HCT116 (cell line): Measurements from ENCODE around the gene HOXD11. TPM values are rescaled to one million over a fixed set of nuclear protein-coding genes. Genes with fewer than 3 reads are reported as not detected.
A peak's percentile ranks its signal among the peaks of the same experiment; 100 is the strongest.

ENCODE experiments used
- ATAC-seq: fragments of 200-7000 bp; cut with Tn5 transposase; 2 replicates; pipeline ENCODE4 v1.9.1; 2020; ENCODE audit warnings: mild to moderate bottlenecking, moderate library complexity
- BruUV-seq: library from RNA; stranded (reverse); fragments of 400-500 nt; replicated peaks from 2 replicates; lab custom pipeline; 2021; lab: Mats Ljungman, UMichigan
- CTCF ChIA-PET: fragments of 300-600 bp; sonication (Branson Sonifier 250); formaldehyde crosslinking; loops from one replicate; lab custom pipeline; 2021; ENCODE audit warnings: antibody characterized with exemption; lab: Charles Lee
- POLR2A ChIA-PET: fragments of 300-600, 350-600 bp; sonication (Branson Sonifier 250); formaldehyde crosslinking; loops from one replicate; lab custom pipeline; 2021; ENCODE audit warnings: antibody characterized with exemption; lab: Charles Lee
- RAD21 ChIA-PET, 2 experiments: fragments of 300-600 bp; sonication (Branson Sonifier 250); formaldehyde crosslinking; loops; one replicate each; lab custom pipeline; 2023; ENCODE audit warnings: low total read pairs in 2 of 2; ENCODE audit not compliant: uncharacterized antibody in 2 of 2, unreplicated experiment in 2 of 2, low non-redundant PET in 1 of 2; lab: Charles Lee
- DNase-seq: peaks from one replicate; pipeline ENCODE4 v3.0.0-alpha.2; 2010; ENCODE audit warnings: low read depth, low spot score
- H2AFZ ChIP-seq: fragments of 200-600 bp; shearing (Covaris generic), sonication (generic); 2 replicates; pipeline ENCODE4 v1.6.1; 2017; ENCODE audit warnings: low read depth, mixed run types, mixed read lengths, antibody characterized with exemption, low read length; ENCODE audit not compliant: poor library complexity, severe bottlenecking
- H3K27ac ChIP-seq: 2 replicates; pipeline ENCODE4 v1.5.1; 2012; ENCODE audit warnings: low read depth, low read length
- H3K27me3 ChIP-seq: fragments of 200-600 bp; sonication (generic); 2 replicates; pipeline ENCODE4 v1.6.1; 2016; ENCODE audit warnings: mixed run types, low read length, mixed read lengths; ENCODE audit not compliant: insufficient read depth
- H3K36me3 ChIP-seq, 2 experiments: fragments of 200-500 bp in 1 of 2; fragments of 200-600 bp in 1 of 2; sonication (Bioruptor generic) in 1 of 2; sonication (generic) in 1 of 2; 2 replicates each; pipeline versions ENCODE4 v1.5.1 to v1.6.1; 2014 to 2016; ENCODE audit warnings: low read length in 2 of 2, inconsistent platforms in 1 of 2, mixed read lengths in 1 of 2, mixed run types in 1 of 2; ENCODE audit not compliant: insufficient read depth in 2 of 2, control insufficient read depth in 1 of 2
- H3K4me1 ChIP-seq, 2 experiments: fragments of 200-600 bp in 1 of 2; sonication (generic) in 1 of 2; 2 replicates each; pipeline versions ENCODE4 v1.5.1 to v1.6.1; 2012 to 2017; ENCODE audit warnings: low read length in 2 of 2, inconsistent platforms in 1 of 2, mild to moderate bottlenecking in 1 of 2, mixed read lengths in 1 of 2, mixed run types in 1 of 2, moderate library complexity in 1 of 2; ENCODE audit not compliant: insufficient read depth in 2 of 2, control insufficient read depth in 1 of 2
- H3K4me2 ChIP-seq: fragments of 200-600 bp; sonication (generic); 2 replicates; pipeline ENCODE4 v1.6.1; 2017; ENCODE audit warnings: mixed run types, low read length, mixed read lengths
- H3K4me3 ChIP-seq, 2 experiments: fragments of 200-600 bp in 1 of 2; sonication (generic) in 1 of 2; replicated peaks in 1 of 2; 2 replicates each; pipeline ENCODE4 v1.5.1; 2011 to 2016; ENCODE audit warnings: low read length in 2 of 2, control low read depth in 1 of 2, low read depth in 1 of 2, mild to moderate bottlenecking in 1 of 2, mixed read lengths in 1 of 2, mixed run types in 1 of 2
- H3K79me2 ChIP-seq: fragments of 200-600 bp; sonication (generic); 2 replicates; pipeline ENCODE4 v1.6.1; 2017; ENCODE audit warnings: mild to moderate bottlenecking, mixed run types, low read length, moderate library complexity, mixed read lengths; ENCODE audit not compliant: insufficient read depth
- H3K9ac ChIP-seq: fragments of 200-600 bp; sonication (generic); 2 replicates; pipeline ENCODE4 v1.6.1; 2016; ENCODE audit warnings: low read length, mixed read lengths
- H3K9me2 ChIP-seq: fragments of 200-600 bp; sonication (generic), shearing (Covaris generic); 2 replicates; pipeline ENCODE4 v1.6.1; 2017; ENCODE audit warnings: mixed run types, mild to moderate bottlenecking, moderate library complexity; ENCODE audit not compliant: insufficient read depth
- H3K9me3 ChIP-seq, 2 experiments: fragments of 200-500 bp in 1 of 2; fragments of 200-600 bp in 1 of 2; sonication (Bioruptor generic) in 1 of 2; sonication (generic) in 1 of 2; 2 replicates each; pipeline ENCODE4 v1.6.1; 2014 to 2017; ENCODE audit warnings: low read length in 2 of 2, mixed read lengths in 2 of 2, inconsistent platforms in 1 of 2, low read depth in 1 of 2, mild to moderate bottlenecking in 1 of 2, mixed run types in 1 of 2, moderate library complexity in 1 of 2; ENCODE audit not compliant: control insufficient read depth in 1 of 2, insufficient read depth in 1 of 2
- H4K20me1 ChIP-seq: fragments of 200-600 bp; sonication (generic), shearing (Covaris generic); 2 replicates; pipeline ENCODE4 v1.6.1; 2017; ENCODE audit warnings: mixed run types, mild to moderate bottlenecking, moderate library complexity; ENCODE audit not compliant: insufficient read depth
- CEBPB ChIP-seq: IDR thresholded peaks from 2 replicates; pipeline ENCODE4 v1.6.1; 2012; ENCODE audit warnings: low read depth
- EGR1 ChIP-seq: IDR thresholded peaks from 2 replicates; pipeline ENCODE4 v1.6.1; 2012; ENCODE audit warnings: low read depth
- ELF1 ChIP-seq: IDR thresholded peaks from 2 replicates; pipeline ENCODE4 v1.6.1; 2012; ENCODE audit warnings: low read depth, borderline replicate concordance
- EZH2 ChIP-seq: fragments of 200-600 bp; sonication (generic); IDR thresholded peaks from 2 replicates; pipeline ENCODE4 v1.6.1; 2017; ENCODE audit warnings: antibody characterized with exemption, mixed run types
- POLR2AphosphoS5 ChIP-seq: IDR thresholded peaks from 2 replicates; pipeline ENCODE4 v1.6.1; 2011; ENCODE audit warnings: mild to moderate bottlenecking, low read depth, low read length, moderate library complexity
- RAD21 ChIP-seq: IDR thresholded peaks from 2 replicates; pipeline ENCODE4 v1.6.1; 2012; ENCODE audit warnings: low read depth, mild to moderate bottlenecking
- REST ChIP-seq: IDR thresholded peaks from 2 replicates; pipeline ENCODE4 v1.6.1; 2012; ENCODE audit warnings: low read depth
- SRF ChIP-seq: IDR thresholded peaks from 2 replicates; pipeline ENCODE4 v1.6.1; 2012; ENCODE audit warnings: low read depth
- YY1 ChIP-seq: IDR thresholded peaks from 2 replicates; pipeline ENCODE4 v1.6.1; 2011; ENCODE audit warnings: low read length, low read depth, moderate library complexity, mild to moderate bottlenecking; ENCODE audit not compliant: insufficient replicate concordance; ENCODE audit errors: extremely low read depth
- ZBTB33 ChIP-seq: IDR thresholded peaks from 2 replicates; pipeline ENCODE4 v1.6.1; 2011; ENCODE audit warnings: mild to moderate bottlenecking, low read length, moderate library complexity; ENCODE audit not compliant: insufficient replicate concordance; ENCODE audit errors: extremely low read depth
- intact Hi-C: fragments of 100-400 bp; cut with micrococcal nuclease; formaldehyde crosslinking; loops from 2 replicates; pipeline ENCODE4 v1.10.0; 2022
- total RNA-seq: library from RNA; stranded (reverse); gene quantifications from one replicate; pipeline ENCODE4 v1.2.1, GENCODE V29; 2021; ENCODE audit not compliant: unreplicated experiment

HOXD11 gene
- total RNA-seq, 1 experiment from 2014 or later: not detected

GRCh38 chr2:176128172-176128981 is 21.3 kb downstream of the HOXD11 start:
- DNase-seq (no peak), ATAC-seq (no peak)
- no peaks in the 10 kb centered on the region for H3K79me2 ChIP-seq
- ChIA-PET CTCF (interaction anchor here (1.0 to 3.9 kb wide), 10 partner anchors 318 to 1020 kb away, joined by 3 to 36 read pairs (median 16); no protein-coding TSS in a partner anchor), RAD21 (no interaction called here), POLR2A (interaction anchor here (0.7 to 1.9 kb wide), 5 partner anchors 40 to 1034 kb away, joined by 3 to 5 read pairs (median 4); no protein-coding TSS in a partner anchor)
- H3K27ac ChIP-seq: no peak overlapping the region
- no TSS peak for BruUV-seq
- intact Hi-C loops: loop anchor here (5.0 kb wide), 3 partner anchors 704 to 1629 kb away; no protein-coding TSS in a partner anchor
- no peak overlapping the region for H2AFZ ChIP-seq
- peaks cover 6 to 17% of the 10 kb centered on the region in 2 experiments; a peak in 3 of 4 replicates for H3K4me1 ChIP-seq
- peak overlapping the region; percentile 84; the same call in 1 of the 2 replicates for H3K4me2 ChIP-seq
- no peaks in the 10 kb centered on the region for H3K9me3 ChIP-seq
- no peak overlapping the region for H3K9ac ChIP-seq
- no peaks in the 10 kb centered on the region for H3K9me2 ChIP-seq
- no peak overlapping the region for H3K4me3 ChIP-seq
- TF ChIP-seq POLR2AphosphoS5 (no peak), SRF (no peak), YY1 (no peak), CEBPB (no peak), ZBTB33 (no peak), EGR1 (no peak), ELF1 (no peak), RAD21 (no peak), EZH2 (no peak), REST (no peak)
- TF ChIP-seq, all 23 proteins: peak for 0
- Histone ChIP-seq H3K27me3 (no peaks in the 10 kb centered on the region), H3K36me3 (no peaks in the 10 kb centered on the region), H4K20me1 (no peaks in the 10 kb centered on the region)
